B cell (primary cell): ENCODE data around the gene AFDN. TPM values are rescaled to one million over a fixed set of nuclear protein-coding genes. Genes with fewer than 3 reads are reported as not detected.

Experiments
- ATAC-seq: fragments of 200-7000 bp; cut with Tn5 transposase; one replicate; pipeline ENCODE4 v1.10.0; 2021; ENCODE audit warnings: low read depth, mild to moderate bottlenecking, moderate number of reproducible peaks, moderate library complexity
- CTCF ChIA-PET: fragments of 350-600 bp; sonication (Branson Sonifier 250); formaldehyde crosslinking; loops from one replicate; lab custom pipeline; 2021; ENCODE audit warnings: antibody characterized with exemption, inconsistent platforms; lab: Charles Lee
- POLR2A ChIA-PET: fragments of 350-600 bp; sonication (Branson Sonifier 250); formaldehyde crosslinking; loops from one replicate; lab custom pipeline; 2021; ENCODE audit warnings: antibody characterized with exemption; lab: Charles Lee
- DNase-seq: peaks from one replicate; pipeline ENCODE4 v3.0.0; 2013
- H2AFZ ChIP-seq: 2 replicates; pipeline ENCODE4 v1.6.1; 2012; ENCODE audit warnings: mild to moderate bottlenecking, low read depth, low read length; ENCODE audit not compliant: insufficient read depth, poor library complexity, severe bottlenecking
- H3K27ac ChIP-seq, 2 donors: 1 replicate in 1 of 2; 2 replicates in 1 of 2; pipeline ENCODE4 v1.5.1; 2012 to 2013; ENCODE audit warnings: low read length in 2 of 2, mild to moderate bottlenecking in 2 of 2, moderate library complexity in 1 of 2
- H3K27me3 ChIP-seq, 4 experiments: fragments of 200-600 bp in 1 of 4; sonication (generic) in 1 of 4; replicated peaks in 1 of 4; 1 replicate in 2 of 4; 2 replicates in 2 of 4; pipeline versions ENCODE4 v1.6.1 to v1.7.0; 2013 to 2016; ENCODE audit warnings: low read length in 3 of 4, mild to moderate bottlenecking in 2 of 4, mixed read lengths in 1 of 4, moderate library complexity in 1 of 4; ENCODE audit not compliant: insufficient read depth in 4 of 4, control insufficient read depth in 3 of 4; ENCODE audit errors: control extremely low read depth in 1 of 4
- H3K36me3 ChIP-seq, 2 experiments: replicated peaks in 1 of 2; 1 replicate in 1 of 2; 2 replicates in 1 of 2; pipeline versions ENCODE4 v1.6.1 to v1.7.1; 2013; ENCODE audit warnings: low read length in 1 of 2; ENCODE audit not compliant: insufficient read depth in 2 of 2, control insufficient read depth in 1 of 2; ENCODE audit errors: control extremely low read depth in 1 of 2, extremely low read depth in 1 of 2
- H3K4me1 ChIP-seq, 2 donors: fragments of 200-600 bp in 1 of 2; sonication (generic) in 1 of 2; 1 replicate in 1 of 2; 2 replicates in 1 of 2; pipeline versions ENCODE4 v1.5.1 to v1.6.1; 2013 to 2017; ENCODE audit warnings: low read length in 2 of 2; ENCODE audit not compliant: control insufficient read depth in 2 of 2, insufficient read depth in 2 of 2
- H3K4me2 ChIP-seq: replicated peaks from 2 replicates; pipeline ENCODE3; 2012; ENCODE audit warnings: mild to moderate bottlenecking, low read depth, low read length; ENCODE audit not compliant: poor library complexity, severe bottlenecking
- H3K4me3 ChIP-seq, 5 experiments: fragments of 200-600 bp in 1 of 5; sonication (generic) in 1 of 5; 1 replicate in 3 of 5; 2 replicates in 2 of 5; pipeline versions ENCODE4 v1.5.1 to v1.7.0; 2011 to 2016; ENCODE audit warnings: low read length in 4 of 5, mild to moderate bottlenecking in 4 of 5, low read depth in 2 of 5, control low read depth in 1 of 5, moderate library complexity in 1 of 5; ENCODE audit not compliant: insufficient read depth in 1 of 5; ENCODE audit errors: control extremely low read depth in 1 of 5, extremely low read depth in 1 of 5
- H3K79me2 ChIP-seq: fragments of 200-600 bp; sonication (generic); one replicate; pipeline ENCODE4 v1.6.0; 2016; ENCODE audit warnings: low read length; ENCODE audit not compliant: control insufficient read depth, insufficient read depth
- H3K9ac ChIP-seq: fragments of 200-600 bp; sonication (generic); 2 replicates; pipeline ENCODE4 v1.6.1; 2017; ENCODE audit warnings: mild to moderate bottlenecking, low read length, moderate library complexity
- H3K9me3 ChIP-seq, 3 donors: one replicate each; pipeline versions ENCODE4 v1.6.1 to v1.7.1; 2013; ENCODE audit warnings: low read length in 2 of 3; ENCODE audit not compliant: control insufficient read depth in 2 of 3, insufficient read depth in 1 of 3; ENCODE audit errors: control extremely low read depth in 1 of 3
- H4K20me1 ChIP-seq: 2 replicates; pipeline ENCODE4 v1.6.0; 2012; ENCODE audit warnings: mild to moderate bottlenecking, low read length; ENCODE audit not compliant: insufficient read depth, control insufficient read depth, poor library complexity, severe bottlenecking
- H3K27ac Mint-ChIP-seq: one replicate; pipeline ENCODE4 v1.8.0; 2021; ENCODE audit warnings: mixed read lengths
- H3K27me3 Mint-ChIP-seq: one replicate; pipeline ENCODE4 v1.8.0; 2021; ENCODE audit warnings: mixed read lengths
- H3K4me1 Mint-ChIP-seq: one replicate; pipeline ENCODE4 v1.8.0; 2021; ENCODE audit warnings: mixed read lengths
- H3K4me3 Mint-ChIP-seq: one replicate; pipeline ENCODE4 v1.8.0; 2021; ENCODE audit warnings: mixed read lengths
- H3K9me3 Mint-ChIP-seq: one replicate; pipeline ENCODE4 v1.8.0; 2022; ENCODE audit warnings: mixed read lengths; ENCODE audit not compliant: insufficient read depth
- CTCF ChIP-seq: fragments of 200-600 bp; IDR thresholded peaks from one replicate; pipeline ENCODE4 v1.8.0; 2022; ENCODE audit warnings: antibody characterized with exemption, mild to moderate bottlenecking
- EZH2 ChIP-seq: IDR thresholded peaks from 2 replicates; pipeline ENCODE4 v1.6.1; 2012; ENCODE audit warnings: borderline replicate concordance, low read depth, mild to moderate bottlenecking, moderate library complexity, low read length; ENCODE audit not compliant: insufficient read depth, poor library complexity, severe bottlenecking
- WGBS: methylation state at CpG from one replicate; pipeline ENCODE4 v1.1.5; 2013; ENCODE audit warnings: missing lambda C conversion rate; ENCODE audit not compliant: insufficient coverage; 5-methylcytosine and 5-hydroxymethylcytosine counted together
- intact Hi-C: fragments of 100-400 bp; cut with micrococcal nuclease; formaldehyde crosslinking; loops from one replicate; pipeline ENCODE4 v1.10.0; 2022
- polyA plus RNA-seq: library from polyadenylated mRNA; depleted of rRNA; stranded (reverse); fragments of >200 nt; gene quantifications from 2 replicates; pipeline ENCODE4 v1.2.3, GENCODE V29; 2012
- total RNA-seq, 2 donors: library from RNA; stranded (reverse); fragments of 120-200 nt in 1 of 2; gene quantifications; 1 replicate in 1 of 2; 2 replicates in 1 of 2; pipeline versions ENCODE4 v1.2.3 to v1.2.4, GENCODE V29; 2013 to 2022

AFDN gene
- total and polyA plus RNA-seq, 2 donors (not counting 1 experiment from before 2014, with no cell fraction given) = 15.4 to 70.5 TPM

DNA sequence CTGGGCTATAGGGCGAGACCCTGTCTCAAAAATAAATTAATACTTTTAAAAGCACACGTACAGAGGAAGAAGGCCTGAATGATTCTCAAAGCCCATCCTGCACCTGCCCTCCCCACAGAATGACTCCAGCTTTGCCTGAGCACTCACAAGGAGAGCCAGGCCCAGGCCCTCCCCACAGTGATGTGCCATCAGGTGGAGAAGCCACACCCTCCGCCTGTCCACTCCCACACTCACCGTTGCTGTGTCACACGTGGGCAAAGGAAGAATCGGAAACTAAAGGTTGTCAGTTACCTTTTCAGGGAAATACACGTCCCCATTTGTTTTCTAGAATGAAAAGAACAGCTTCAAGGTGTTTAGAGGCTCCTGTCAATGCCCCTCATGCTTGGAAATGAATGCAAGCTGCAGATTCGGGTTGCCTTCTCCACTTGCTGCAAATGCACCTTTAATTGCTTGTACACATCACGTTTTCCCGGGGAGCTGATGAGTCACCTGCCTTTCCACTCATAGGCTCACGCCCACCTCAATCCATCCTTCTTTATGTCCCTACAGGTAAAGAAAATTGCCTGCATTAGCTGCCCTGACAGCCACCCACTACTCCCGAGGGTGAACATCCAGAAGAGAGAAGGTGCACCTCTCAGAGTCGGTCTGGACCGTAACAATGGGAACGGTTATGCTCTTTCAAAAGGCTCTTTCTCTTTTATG, 45.5 kb upstream of the AFDN start:
- Histone ChIP-seq H3K27ac (no peak overlapping the region), H4K20me1 (no peaks in the 10 kb centered on the region), H3K4me1 (no peaks in the 10 kb centered on the region), H3K27me3 (no peaks in the 10 kb centered on the region), H3K79me2 (no peaks in the 10 kb centered on the region), H3K4me3 (no peak overlapping the region), H3K9ac (no peak overlapping the region), H3K36me3 (no peaks in the 10 kb centered on the region), H2AFZ (no peak overlapping the region), H3K4me2 (no peak overlapping the region), H3K9me3 (peaks cover 0 to 2% (median 0%) of the 10 kb centered on the region in 3 donors)
- ChIA-PET POLR2A (no interaction called here), CTCF (no interaction called here)
- TF ChIP-seq CTCF (no peak), EZH2 (no peak)
- intact Hi-C loops = no loop called here
- no peak overlapping the region for H3K4me3 Mint-ChIP-seq
- H3K27ac Mint-ChIP-seq = no peak overlapping the region
- DNase-seq (no peak), ATAC-seq (no peak)
- H3K9me3 Mint-ChIP-seq = no peaks in the 10 kb centered on the region
- peaks cover 20% of the 10 kb centered on the region for H3K27me3 Mint-ChIP-seq
- no peaks in the 10 kb centered on the region for H3K4me1 Mint-ChIP-seq
- 86% methylated on average over 12 of the region's 15 CpGs for WGBS

DNA sequence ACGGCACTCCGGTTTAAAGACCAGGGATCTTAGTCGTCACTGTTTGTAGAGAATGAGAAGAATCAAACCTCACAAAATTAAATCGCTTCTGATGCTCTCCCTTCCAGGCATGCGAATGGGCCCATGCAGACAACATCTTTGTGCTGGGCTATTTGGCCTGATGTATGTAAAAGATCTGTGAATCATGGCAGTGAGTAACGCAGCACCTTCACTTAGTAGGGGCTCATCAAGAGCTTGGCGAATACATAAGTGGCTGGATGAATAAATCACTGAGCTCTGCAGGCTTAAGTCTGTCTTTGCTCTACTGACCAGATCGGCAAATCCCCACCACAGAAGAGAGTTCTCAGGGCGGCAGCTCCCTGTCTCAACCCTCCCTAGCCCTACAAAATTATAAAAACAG, 44.8 kb upstream of the AFDN start:
- H3K27me3 ChIP-seq = peaks cover 0 to 2% (median 0%) of the 10 kb centered on the region in 4 experiments

More for the DNA sequence above, 44.8 kb upstream of the AFDN start:
- Histone ChIP-seq H3K9ac (no peak overlapping the region), H3K4me2 (no peak overlapping the region), H3K79me2 (no peaks in the 10 kb centered on the region), H3K36me3 (no peaks in the 10 kb centered on the region), H3K4me1 (no peaks in the 10 kb centered on the region), H3K27ac (no peak overlapping the region), H4K20me1 (no peaks in the 10 kb centered on the region), H2AFZ (no peak overlapping the region), H3K4me3 (no peak overlapping the region), H3K9me3 (no peaks in the 10 kb centered on the region)
- Mint-ChIP-seq H3K9me3 (no peaks in the 10 kb centered on the region), H3K4me1 (no peaks in the 10 kb centered on the region), H3K4me3 (no peak overlapping the region), H3K27me3 (peaks cover 20% of the 10 kb centered on the region), H3K27ac (no peak overlapping the region)
- no peak for DNase-seq
- ChIA-PET POLR2A (no interaction called here), CTCF (no interaction called here)
- WGBS = 86% methylated on average over 5 of the region's 9 CpGs
- TF ChIP-seq CTCF (no peak), EZH2 (no peak)
- ATAC-seq = no peak
- intact Hi-C loops = no loop called here
